ENCODE data around the gene FUT1. TPM values are rescaled to one million over a fixed set of nuclear protein-coding genes. Genes with fewer than 3 reads are reported as not detected.

Gene FUT1
- total and polyA plus RNA-seq, 9 of the 15 experiments (the other 6 are each of a cell fraction or from before 2014, with no cell fraction given): 2.3 to 18.5 (median 8.8) TPM

DNA sequence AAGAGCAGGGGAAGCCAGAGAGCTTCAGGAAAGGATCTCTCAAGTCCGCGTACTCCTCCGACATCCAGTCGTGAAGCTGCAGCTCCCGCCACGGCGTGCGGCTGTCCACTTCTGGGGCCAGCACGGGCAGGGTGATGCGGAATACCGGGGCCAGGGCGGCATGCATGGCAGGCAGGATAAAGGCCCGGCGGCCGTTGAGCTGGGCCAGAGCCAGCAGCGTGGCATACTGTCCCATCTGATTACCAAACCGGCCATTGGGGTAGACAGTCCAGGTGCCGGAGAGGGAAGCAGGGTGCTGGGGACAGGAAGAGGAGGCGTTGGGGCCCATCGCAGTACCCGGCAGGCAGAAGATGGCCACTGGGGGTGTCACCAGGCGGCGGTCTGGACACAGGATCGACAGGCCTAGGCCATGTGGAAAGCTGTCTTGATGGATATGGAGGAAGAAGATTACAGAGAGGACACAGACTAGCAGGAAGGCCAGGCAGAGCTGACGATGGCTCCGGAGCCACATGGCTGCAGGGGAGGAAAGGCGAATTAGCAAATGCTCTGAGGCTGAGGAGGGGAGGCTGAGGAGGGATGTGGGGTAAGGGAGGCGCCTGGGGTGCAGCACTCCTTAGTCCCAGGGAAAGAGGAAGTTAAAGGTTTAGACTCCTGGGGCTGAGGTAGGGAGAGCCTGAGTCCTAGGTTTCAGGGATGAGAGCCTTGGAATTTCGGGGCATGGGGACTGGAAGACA, 1.5 kb downstream of the FUT1 start:
- TF ChIP-seq ZBTB33 (CRISPR knock-in tag; IDR thresholded peaks at IDR 0.05): peak; percentile 69
- no peak for TF ChIP-seq TSC22D4 (tag; IDR thresholded peaks at IDR 0.05)
- peak; percentile 51 for TF ChIP-seq RBFOX2 (IDR thresholded peaks at IDR 0.05; ENCODE audit: low read depth, low read length)
- TF ChIP-seq ZNF324 (CRISPR knock-in tag; IDR thresholded peaks at IDR 0.05): no peak
- no TSS peak for BruUV-seq (replicated peaks)
- Histone ChIP-seq H3K27ac (ENCODE audit: extremely low read depth, low read depth, low read length) (no peak overlapping the region; the same call in 2 of the 3 replicates), H3K9ac (ENCODE audit: insufficient read depth in 1 of 2, low read depth in 2 of 2, low read length in 2 of 2) (peak overlapping the region in 1 of 2 experiments; percentile 49; a peak in 2 of 4 replicates), H2AFZ (ENCODE audit: low read depth, low read length) (no peak overlapping the region; the same call in 1 of the 2 replicates), H3K9me1 (ENCODE audit: control insufficient read depth, insufficient read depth, low read length) (no peaks in the 10 kb centered on the region), H3K4me3 (no peak overlapping the region), H3K4me1 (replicated peaks in 1 of 2; ENCODE audit: control insufficient read depth in 2 of 2, insufficient read depth in 2 of 2, low read length in 2 of 2) (peaks cover 48 to 75% of the 10 kb centered on the region in 2 experiments), H3K4me2 (ENCODE audit: insufficient read depth, low read length) (peak overlapping the region; percentile 40), H4K20me1 (replicated peaks; ENCODE audit: control insufficient read depth, insufficient read depth, low read length) (no peaks in the 10 kb centered on the region), H3K36me3 (ENCODE audit: control insufficient read depth, insufficient read depth, low read length) (peaks cover 22% of the 10 kb centered on the region; the same call in 1 of the 3 replicates), H3K79me2 (ENCODE audit: control insufficient read depth, insufficient read depth, low read length) (peaks cover 41% of the 10 kb centered on the region), H3K27me3 (ENCODE audit: control insufficient read depth in 2 of 2, insufficient read depth in 2 of 2, low read length in 2 of 2) (no peaks in the 10 kb centered on the region), H3K9me3 (replicated peaks; ENCODE audit: control insufficient read depth, insufficient read depth, low read depth, low read length) (no peaks in the 10 kb centered on the region)
- intact Hi-C loops (cut with micrococcal nuclease) (no loop called here), in situ Hi-C loops (cut with MboI) (no loop called here)
- ChIA-PET CTCF (ENCODE audit: low intra/inter-chr PET ratio) (no interaction called here), POLR2A (interaction anchor here (0.7 kb wide), 1 partner anchor 30 kb away, joined by 3 read pairs; no protein-coding TSS in a partner anchor)
- ATAC-seq (no peak), FAIRE-seq (no peak), DNase-seq (ENCODE audit: extremely low read depth in 1 of 4, low spot score in 3 of 4) (no peak)
- WGBS (ENCODE audit: insufficient coverage, low coverage, missing lambda C conversion rate): 87% methylated on average over 26 of the region's 29 CpGs

Data from K562 (cell line).